K562 (cell line): ENCODE measurements around the gene ROBO1.

Source experiments
- FOXK2 ChIP-seq, 2 experiments: fragments of 450-650 bp; IDR thresholded peaks in 1 of 2; conservative IDR thresholded peaks in 1 of 2; 2 replicates each; pipeline ENCODE4 v1.6.1; 2016; ENCODE audit warnings: low read depth in 2 of 2, mild to moderate bottlenecking in 1 of 2
- HEY1 ChIP-seq: fragments of 250-450 bp; sonication (Bioruptor Pico); IDR thresholded peaks from 2 replicates; pipeline ENCODE4 v1.5.0; 2020; ENCODE audit warnings: mild to moderate bottlenecking, moderate library complexity, borderline replicate concordance
- MLX ChIP-seq, 2 experiments: fragments of 450-650 bp in 1 of 2; sonication (generic) in 1 of 2; formaldehyde crosslinking; conservative IDR thresholded peaks; 2 replicates each; pipeline versions ENCODE4 v1.4.0 to v1.8.1; 2020 to 2022; ENCODE audit warnings: mild to moderate bottlenecking in 1 of 2, missing genetic modification reagents in 1 of 2
- NFYB ChIP-seq: IDR thresholded peaks from 2 replicates; pipeline ENCODE4 v1.6.1; 2011; ENCODE audit warnings: mild to moderate bottlenecking, moderate library complexity; ENCODE audit not compliant: insufficient read length; ENCODE audit errors: extremely low read depth
- NR1H2 ChIP-seq: sonication (generic); formaldehyde crosslinking; IDR thresholded peaks from 2 replicates; pipeline ENCODE4 v1.4.0; 2020; ENCODE audit warnings: mild to moderate bottlenecking, missing genetic modification reagents
- REST ChIP-seq, 2 experiments: fragments of 450-650 bp; formaldehyde crosslinking in 1 of 2; IDR thresholded peaks; 2 replicates each; pipeline versions ENCODE4 v1.4.0 to v1.6.1; 2014 to 2020; ENCODE audit warnings: mild to moderate bottlenecking in 2 of 2, borderline replicate concordance in 1 of 2, low read depth in 1 of 2
- ZNF133 ChIP-seq: fragments of 250-450 bp; sonication (Bioruptor Pico); IDR thresholded peaks from 2 replicates; pipeline ENCODE4 v1.4.0; 2020; ENCODE audit warnings: mild to moderate bottlenecking
- ZNF224 ChIP-seq: sonication (generic); formaldehyde crosslinking; IDR thresholded peaks from 2 replicates; pipeline ENCODE4 v1.8.0; 2022; ENCODE audit warnings: mild to moderate bottlenecking, missing genetic modification reagents
- TF ChIP-seq, protein P1 (sequence below): fragments of 250-450 bp; sonication (Bioruptor Pico); IDR thresholded peaks from 2 replicates; pipeline ENCODE4 v1.9.0; 2021; ENCODE audit warnings: mild to moderate bottlenecking, inconsistent platforms

DNA sequence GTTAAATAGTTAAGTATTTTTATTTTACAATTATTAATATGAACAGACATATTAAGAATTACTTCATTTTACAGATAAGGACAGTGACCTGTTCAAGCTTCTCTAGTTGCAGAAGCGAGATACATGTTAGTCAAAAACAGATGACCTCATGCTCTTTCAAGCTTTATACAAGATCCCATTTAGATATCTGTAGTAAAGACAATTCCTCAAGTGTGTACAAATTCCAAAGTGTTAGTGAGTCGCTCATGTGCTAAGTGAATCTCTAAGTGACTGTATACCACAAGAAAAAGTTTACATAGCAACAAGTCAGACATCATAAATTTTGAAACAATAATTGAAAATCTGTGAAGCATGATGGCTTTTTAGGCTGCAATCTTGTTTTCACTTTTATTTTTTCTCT is 293.8 kb downstream of the ROBO1 start:
- TF ChIP-seq FOXK2 (conservative IDR thresholded peaks at IDR 0.05 in 1 of 2, IDR thresholded peaks at IDR 0.05 in 1 of 2; ENCODE audit: low read depth in 2 of 2) (no peak), ZNF224 (CRISPR knock-in tag) (no peak), ZNF133 (CRISPR knock-in tag) (no peak), MLX (CRISPR knock-in tag; conservative IDR thresholded peaks at IDR 0.05) (no peak), HEY1 (CRISPR knock-in tag) (no peak), NR1H2 (CRISPR knock-in tag) (no peak), NFYB (no peak), REST (IDR thresholded peaks at IDR 0.05; ENCODE audit: borderline replicate concordance) (no peak), REST (CRISPR knock-in tag; IDR thresholded peaks at IDR 0.05; ENCODE audit: low read depth) (no peak)
- TF ChIP-seq, protein P1, sequence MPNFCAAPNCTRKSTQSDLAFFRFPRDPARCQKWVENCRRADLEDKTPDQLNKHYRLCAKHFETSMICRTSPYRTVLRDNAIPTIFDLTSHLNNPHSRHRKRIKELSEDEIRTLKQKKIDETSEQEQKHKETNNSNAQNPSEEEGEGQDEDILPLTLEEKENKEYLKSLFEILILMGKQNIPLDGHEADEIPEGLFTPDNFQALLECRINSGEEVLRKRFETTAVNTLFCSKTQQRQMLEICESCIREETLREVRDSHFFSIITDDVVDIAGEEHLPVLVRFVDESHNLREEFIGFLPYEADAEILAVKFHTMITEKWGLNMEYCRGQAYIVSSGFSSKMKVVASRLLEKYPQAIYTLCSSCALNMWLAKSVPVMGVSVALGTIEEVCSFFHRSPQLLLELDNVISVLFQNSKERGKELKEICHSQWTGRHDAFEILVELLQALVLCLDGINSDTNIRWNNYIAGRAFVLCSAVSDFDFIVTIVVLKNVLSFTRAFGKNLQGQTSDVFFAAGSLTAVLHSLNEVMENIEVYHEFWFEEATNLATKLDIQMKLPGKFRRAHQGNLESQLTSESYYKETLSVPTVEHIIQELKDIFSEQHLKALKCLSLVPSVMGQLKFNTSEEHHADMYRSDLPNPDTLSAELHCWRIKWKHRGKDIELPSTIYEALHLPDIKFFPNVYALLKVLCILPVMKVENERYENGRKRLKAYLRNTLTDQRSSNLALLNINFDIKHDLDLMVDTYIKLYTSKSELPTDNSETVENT (CRISPR knock-in tag) = no peak
